ENCODE results near the gene WBP4. TPM values are rescaled to one million over a fixed set of nuclear protein-coding genes. Genes with fewer than 3 reads are reported as not detected.

WBP4 gene
- total and polyA plus RNA-seq, 2 of the 4 experiments (the other 2 are of a cell fraction), result 4.3 to 11.0 TPM

Small RNA genes within 50 kb of the gene (microRNA-seq; reads per million reads assigned to microRNA genes)
- gene MIR3168 (ENCODE audit: insufficient read depth in 1 of 2, insufficient read length in 1 of 2, unreplicated experiment in 1 of 2), result 0 reads per million in 2 experiments
- not detected for gene RN7SL597P (ENCODE audit: insufficient read depth, insufficient read length)

Small RNA genes within 50 kb of the gene (small RNA-seq; reads per million reads assigned to genes)
- gene MIR3168 (0 reads per million in 5 experiments), gene RN7SL597P (0 reads per million in 5 experiments)

Other genes with a start within 250 kb of the WBP4 start
- gene ELF1, start 42.2 kb upstream of the WBP4 start, total RNA-seq (2012; rRNA removed), result 27.6 and 36.9 TPM in 2 replicates
- gene ELF1, start 42.2 kb upstream of the WBP4 start, polyA plus RNA-seq (2012; rRNA removed), result 23.7 and 25.4 TPM in 2 replicates
- gene KBTBD6, start 71.3 kb downstream of the WBP4 start, total RNA-seq (2012; rRNA removed), result 14.7 and 18.3 TPM in 2 replicates
- gene KBTBD6, start 71.3 kb downstream of the WBP4 start, polyA plus RNA-seq (2012; rRNA removed), result 3.0 and 3.6 TPM in 2 replicates
- gene KBTBD7, start 133.1 kb downstream of the WBP4 start, total RNA-seq (2012; rRNA removed), result 7.9 and 9.4 TPM in 2 replicates
- 1.8 and 2.1 TPM in 2 replicates for gene KBTBD7, start 133.1 kb downstream of the WBP4 start, polyA plus RNA-seq (2012; rRNA removed)
- 9.7 and 12.4 TPM in 2 replicates for gene MTRF1, start 202.1 kb downstream of the WBP4 start, total RNA-seq (2012; rRNA removed)
- 6.8 and 9.7 TPM in 2 replicates for gene MTRF1, start 202.1 kb downstream of the WBP4 start, polyA plus RNA-seq (2012; rRNA removed)
- 6.6 and 13.1 TPM in 2 replicates for gene NAA16, start 249.8 kb downstream of the WBP4 start, total RNA-seq (2012; rRNA removed)
- gene NAA16, start 249.8 kb downstream of the WBP4 start, polyA plus RNA-seq (2012; rRNA removed), result 6.1 and 8.8 TPM in 2 replicates

Data from IMR-90 (cell line).